HG03571 (cell line): Measurements from ENCODE around the gene TIPARP.
"Not testable (repeated sequence)": the region's sequence is repeated elsewhere in the genome, so short reads cannot be mapped to it uniquely, and the experiment has no call there.

Source experiments
- ATAC-seq: cut with Tn5 transposase; IDR thresholded peaks from one replicate; pipeline ENCODE4 v1.9.1; 2021; ENCODE audit not compliant: unreplicated experiment

The TIPARP gene

DNA sequence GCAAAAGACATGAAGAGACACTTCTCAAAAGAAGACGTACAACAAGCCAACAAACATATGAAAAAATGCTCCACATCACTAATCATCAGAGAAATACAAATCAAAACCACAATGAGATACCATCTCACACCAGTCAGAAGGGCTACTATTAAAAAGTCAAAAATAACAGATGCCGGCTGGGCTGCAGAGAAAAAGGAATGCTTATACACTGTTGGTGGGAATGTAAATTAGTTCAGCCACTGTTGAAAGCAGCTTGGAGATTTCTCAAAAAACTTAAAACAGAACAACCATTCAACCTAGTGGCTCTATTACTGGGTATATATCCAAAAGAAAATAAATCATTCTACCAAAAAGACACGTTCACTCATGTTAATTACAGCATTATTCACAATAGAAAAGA lies 60.3 kb downstream of the TIPARP start:
- not testable (repeated sequence) for ATAC-seq

GRCh38 chr3:156735471-156735870 lies 61.1 kb downstream of the TIPARP start:
- no peak for ATAC-seq

DNA sequence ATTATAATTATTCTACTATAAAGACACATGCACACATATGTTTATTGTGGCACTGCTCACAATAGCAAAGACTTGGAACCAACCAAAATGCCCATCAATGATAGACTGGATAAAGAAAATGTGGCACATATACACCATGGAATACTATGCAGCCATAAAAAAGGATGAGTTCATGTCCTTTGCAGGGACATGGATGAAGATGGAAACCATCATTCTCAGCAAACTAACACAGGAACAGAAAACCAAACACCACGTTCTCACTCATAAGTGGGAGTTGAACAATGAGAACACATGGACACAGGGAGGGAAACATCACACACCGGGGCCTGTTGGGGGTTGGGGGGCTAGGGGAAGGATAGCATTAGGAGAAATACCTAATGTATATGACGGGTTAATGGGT lies 62.7 kb downstream of the TIPARP start:
- ATAC-seq, result not testable (repeated sequence)

- no peak for ATAC-seq
These were observed 63.9 kb downstream of the TIPARP start for GRCh38 chr3:156738251-156738650.

DNA sequence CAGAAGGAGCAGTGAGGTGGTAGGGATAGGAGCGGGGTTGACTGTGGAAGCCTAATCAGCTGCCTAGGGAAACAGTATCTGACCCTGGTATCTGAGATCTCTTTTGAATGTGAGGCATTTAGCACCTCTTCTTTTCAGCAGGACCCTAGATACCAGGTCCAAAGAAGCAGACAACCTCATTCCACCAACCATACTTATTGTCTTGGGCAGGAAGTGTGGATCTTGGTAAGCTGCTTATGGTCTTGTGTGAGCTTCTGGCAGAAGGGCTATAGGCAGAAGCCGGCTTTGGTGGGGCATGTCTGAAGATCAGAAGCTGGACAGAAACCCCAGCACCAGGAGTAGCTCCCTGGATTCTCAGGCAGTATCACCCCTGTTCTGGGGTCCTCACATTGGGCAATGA lies 65.6 kb downstream of the TIPARP start:
- ATAC-seq, result no peak

- not testable (repeated sequence) for ATAC-seq
These were observed 66.2 kb downstream of the TIPARP start for GRCh38 chr3:156740581-156740980.

GRCh38 chr3:156741935-156742334 lies 67.5 kb downstream of the TIPARP start:
- ATAC-seq, result no peak

DNA sequence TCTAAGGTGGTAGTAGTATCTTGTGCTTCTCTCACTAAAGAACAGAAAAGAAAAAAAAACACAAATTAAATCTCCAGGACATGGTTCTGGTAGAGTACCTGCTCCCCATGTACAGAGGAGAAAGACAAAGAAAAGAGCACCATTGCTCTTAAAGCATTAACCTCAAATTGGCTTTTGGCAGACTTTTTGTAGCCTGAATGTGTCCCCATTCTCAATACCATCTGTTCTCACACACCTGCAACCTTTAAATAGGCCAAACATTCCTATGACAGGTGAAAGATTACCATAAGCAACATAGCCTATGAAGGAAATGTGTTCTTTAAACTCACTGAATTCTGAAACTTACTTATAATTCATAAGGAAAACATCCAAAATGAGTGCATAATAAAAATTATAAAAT lies 68.0 kb downstream of the TIPARP start:
- no peak for ATAC-seq

- no peak for ATAC-seq
These were observed 69.5 kb downstream of the TIPARP start for GRCh38 chr3:156743859-156744258.

GRCh38 chr3:156744631-156745030 lies 70.2 kb downstream of the TIPARP start:
- no peak for ATAC-seq

DNA sequence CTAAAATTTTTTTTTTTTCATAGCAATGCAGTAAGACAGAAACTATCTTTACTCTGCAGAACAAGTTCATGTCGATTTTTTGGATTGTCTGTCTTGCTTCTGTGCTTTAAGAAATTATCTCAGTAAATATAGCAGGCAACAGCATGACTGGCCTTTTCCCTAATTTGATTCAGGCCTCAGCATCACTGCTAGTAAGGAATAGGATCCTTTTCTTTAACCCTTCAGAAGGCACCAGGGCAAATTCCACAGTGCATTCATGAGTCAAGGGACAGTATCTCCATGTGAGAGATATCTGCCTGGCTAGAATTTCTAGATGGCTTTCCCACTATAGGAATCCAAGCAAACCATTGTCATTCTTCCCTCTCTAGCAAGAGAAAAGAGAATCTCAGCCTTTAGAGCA lies 71.4 kb downstream of the TIPARP start:
- no peak for ATAC-seq

- ATAC-seq, result no peak
These were observed 72.7 kb downstream of the TIPARP start for GRCh38 chr3:156747046-156747445.

GRCh38 chr3:156749244-156749643 lies 74.9 kb downstream of the TIPARP start:
- no peak for ATAC-seq

GRCh38 chr3:156750191-156750873 lies 75.9 kb downstream of the TIPARP start:
- ATAC-seq, result no peak

DNA sequence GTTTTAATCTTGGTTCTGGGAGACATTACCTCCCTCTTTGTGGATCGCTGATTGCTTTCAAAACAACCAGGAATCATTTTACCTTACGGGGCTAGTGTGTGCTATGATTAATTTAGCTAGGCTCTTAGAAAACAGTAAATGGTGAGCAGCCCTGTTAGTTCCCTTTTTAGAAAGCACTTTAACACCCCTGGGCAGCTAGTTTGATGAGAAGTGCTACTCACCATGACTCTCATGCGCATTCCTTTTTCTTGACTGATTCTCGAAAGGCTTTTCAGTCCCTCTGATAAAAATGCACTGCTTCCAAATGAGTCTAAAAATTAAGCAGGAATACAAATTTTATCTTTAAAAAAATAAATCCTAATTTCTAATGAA lies 76.5 kb downstream of the TIPARP start:
- ATAC-seq, result no peak

- ATAC-seq, result no peak
These were observed 77.2 kb downstream of the TIPARP start for GRCh38 chr3:156751461-156752025.
